ENCODE results near the gene GAPDHS. TPM values are rescaled to one million over a fixed set of nuclear protein-coding genes. Genes with fewer than 3 reads are reported as not detected.

GAPDHS gene
- total RNA-seq, 1 donor from 2014 or later: not detected

GRCh38 chr19:35510626-35510964, 22.7 kb upstream of the GAPDHS start:
- DNase-seq (ENCODE audit: low read depth in 2 of 2): no peak

GRCh38 chr19:35511337-35511736, 21.9 kb upstream of the GAPDHS start:
- DNase-seq (ENCODE audit: low read depth in 2 of 2): no peak

- no peak for DNase-seq (ENCODE audit: low read depth in 2 of 2)
Observed at GRCh38 chr19:35512831-35513627, 20.2 kb upstream of the GAPDHS start.

- no peak for DNase-seq (ENCODE audit: low read depth in 2 of 2)
Observed at GRCh38 chr19:35513628-35514281, 19.5 kb upstream of the GAPDHS start, which contains the start of gene DMKN. Gene DMKN, minus strand, starts transcription at chr19:35513649. Its CDS starts 174 bp downstream, at chr19:35513475.

GRCh38 chr19:35514282-35514809, 18.9 kb upstream of the GAPDHS start:
- DNase-seq (ENCODE audit: low read depth in 2 of 2): no peak

- DNase-seq (ENCODE audit: low read depth in 2 of 2): no peak
Observed at GRCh38 chr19:35516310-35516709, 16.9 kb upstream of the GAPDHS start.

- no peak for DNase-seq (ENCODE audit: low read depth in 2 of 2)
Observed at GRCh38 chr19:35517342-35517741, 15.9 kb upstream of the GAPDHS start.

GRCh38 chr19:35518313-35518712, 14.9 kb upstream of the GAPDHS start:
- peak; percentile 11 to 48 for DNase-seq (ENCODE audit: low read depth in 2 of 2)

- no peak for DNase-seq (ENCODE audit: low read depth in 2 of 2)
Observed at GRCh38 chr19:35519291-35519690, 14.0 kb upstream of the GAPDHS start.

- DNase-seq (ENCODE audit: low read depth in 2 of 2): no peak
Observed at GRCh38 chr19:35521124-35521743, 12.0 kb upstream of the GAPDHS start.

GRCh38 chr19:35522745-35523327, 10.4 kb upstream of the GAPDHS start:
- DNase-seq (ENCODE audit: low read depth in 2 of 2): no peak

GRCh38 chr19:35524181-35524837, 8.9 kb upstream of the GAPDHS start:
- no peak for DNase-seq (ENCODE audit: low read depth in 2 of 2)

- DNase-seq (ENCODE audit: low read depth in 2 of 2): no peak
Observed at GRCh38 chr19:35525873-35526272, 7.4 kb upstream of the GAPDHS start.

GRCh38 chr19:35528218-35529038, 4.8 kb upstream of the GAPDHS start, which contains the start of gene SBSN:
Gene SBSN, minus strand, starts transcription at chr19:35528311. Its CDS starts 30 bp downstream, at chr19:35528281.
- DNase-seq (ENCODE audit: low read depth in 2 of 2): no peak

- no peak for DNase-seq (ENCODE audit: low read depth in 2 of 2)
Observed at GRCh38 chr19:35529241-35530218, 3.7 kb upstream of the GAPDHS start.

GRCh38 chr19:35531291-35531690, 2.0 kb upstream of the GAPDHS start:
- no peak for DNase-seq (ENCODE audit: low read depth in 2 of 2)

GRCh38 chr19:35533822-35534392, 651 bp downstream of the GAPDHS start:
- no peak for DNase-seq (ENCODE audit: low read depth in 2 of 2)

GRCh38 chr19:35534803-35535480, 1.7 kb downstream of the GAPDHS start:
- no peak for DNase-seq (ENCODE audit: low read depth in 2 of 2)
